Rectal smooth muscle tissue (tissue), 1 donor: ENCODE measurements around the gene POTEE.
"Not testable (repeated sequence)": the region's sequence is repeated elsewhere in the genome, so short reads cannot be mapped to it uniquely, and the experiment has no call there.

Experiments used
- H3K27ac ChIP-seq: one replicate; pipeline ENCODE4 v1.7.0; 2013; ENCODE audit warnings: low read depth, low read length, inconsistent platforms
- H3K27me3 ChIP-seq: one replicate; pipeline ENCODE4 v1.7.0; 2013; ENCODE audit warnings: low read length; ENCODE audit not compliant: control insufficient read depth, insufficient read depth
- H3K36me3 ChIP-seq: one replicate; pipeline ENCODE4 v1.7.0; 2013; ENCODE audit warnings: low read length; ENCODE audit not compliant: control insufficient read depth, insufficient read depth
- H3K4me1 ChIP-seq: one replicate; pipeline ENCODE4 v1.7.0; 2013; ENCODE audit warnings: low read length; ENCODE audit not compliant: control insufficient read depth, insufficient read depth
- H3K4me3 ChIP-seq: one replicate; pipeline ENCODE4 v1.7.0; 2013; ENCODE audit warnings: low read length
- H3K9ac ChIP-seq: one replicate; pipeline ENCODE4 v1.7.0; 2013; ENCODE audit warnings: low read length

Gene POTEE

GRCh38 chr2:131217238-131217986 is 8.1 kb downstream of the POTEE start:
- H3K9ac ChIP-seq, H3K4me1 ChIP-seq, H3K27me3 ChIP-seq, H3K4me3 ChIP-seq, H3K27ac ChIP-seq, H3K36me3 ChIP-seq: not testable (repeated sequence)

GRCh38 chr2:131235543-131236449 is 26.5 kb downstream of the POTEE start:
- not testable (repeated sequence) for H3K9ac ChIP-seq, H3K36me3 ChIP-seq, H3K27me3 ChIP-seq, H3K4me1 ChIP-seq, H3K4me3 ChIP-seq, H3K27ac ChIP-seq
